ENCODE results near the gene NRG3. TPM values are rescaled to one million over a fixed set of nuclear protein-coding genes. Genes with fewer than 3 reads are reported as not detected.

NRG3 gene
- total RNA-seq, 1 experiment from 2014 or later: 0.66 TPM

- ChIA-PET POLR2A (no interaction called here), CTCF (no interaction called here)
- no peak overlapping the region for H3K4me3 Mint-ChIP-seq (ENCODE audit: unreplicated experiment)
- Histone ChIP-seq H3K9me3 (no peaks in the 10 kb centered on the region), H3K27me3 (replicated peaks; ENCODE audit: control insufficient read depth, insufficient read depth, low read length) (no peaks in the 10 kb centered on the region), H3K4me1 (no peaks in the 10 kb centered on the region), H3K36me3 (ENCODE audit: control insufficient read depth, insufficient read depth, low read length) (no peaks in the 10 kb centered on the region), H3K4me3 (ENCODE audit: low read depth, low read length) (no peak overlapping the region)
- no peak overlapping the region for H3K27ac Mint-ChIP-seq (ENCODE audit: unreplicated experiment)
- BruUV-seq (replicated peaks): no TSS peak
- TF ChIP-seq, protein P1, sequence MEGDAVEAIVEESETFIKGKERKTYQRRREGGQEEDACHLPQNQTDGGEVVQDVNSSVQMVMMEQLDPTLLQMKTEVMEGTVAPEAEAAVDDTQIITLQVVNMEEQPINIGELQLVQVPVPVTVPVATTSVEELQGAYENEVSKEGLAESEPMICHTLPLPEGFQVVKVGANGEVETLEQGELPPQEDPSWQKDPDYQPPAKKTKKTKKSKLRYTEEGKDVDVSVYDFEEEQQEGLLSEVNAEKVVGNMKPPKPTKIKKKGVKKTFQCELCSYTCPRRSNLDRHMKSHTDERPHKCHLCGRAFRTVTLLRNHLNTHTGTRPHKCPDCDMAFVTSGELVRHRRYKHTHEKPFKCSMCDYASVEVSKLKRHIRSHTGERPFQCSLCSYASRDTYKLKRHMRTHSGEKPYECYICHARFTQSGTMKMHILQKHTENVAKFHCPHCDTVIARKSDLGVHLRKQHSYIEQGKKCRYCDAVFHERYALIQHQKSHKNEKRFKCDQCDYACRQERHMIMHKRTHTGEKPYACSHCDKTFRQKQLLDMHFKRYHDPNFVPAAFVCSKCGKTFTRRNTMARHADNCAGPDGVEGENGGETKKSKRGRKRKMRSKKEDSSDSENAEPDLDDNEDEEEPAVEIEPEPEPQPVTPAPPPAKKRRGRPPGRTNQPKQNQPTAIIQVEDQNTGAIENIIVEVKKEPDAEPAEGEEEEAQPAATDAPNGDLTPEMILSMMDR (IDR thresholded peaks at IDR 0.05; ENCODE audit: insufficient read depth in 1 of 2, low read depth in 1 of 2, low read length in 1 of 2, severe bottlenecking in 1 of 2, unreplicated experiment in 1 of 2): no peak
- no peaks in the 10 kb centered on the region for H3K36me3 Mint-ChIP-seq (ENCODE audit: insufficient read depth, unreplicated experiment)
- intact Hi-C loops (cut with micrococcal nuclease; ENCODE audit: unreplicated experiment): no loop called here
- H3K4me1 Mint-ChIP-seq (ENCODE audit: low read depth, unreplicated experiment): peaks cover 5% of the 10 kb centered on the region
- H3K27me3 Mint-ChIP-seq (ENCODE audit: insufficient read depth, unreplicated experiment): no peaks in the 10 kb centered on the region
- H3K9me3 Mint-ChIP-seq (ENCODE audit: unreplicated experiment): peaks cover 7% of the 10 kb centered on the region
- no peak for DNase-seq
These were observed 660.5 kb downstream of the NRG3 start for GRCh38 chr10:82535457-82535856.

GRCh38 chr10:82536668-82537067 is 661.7 kb downstream of the NRG3 start:
- DNase-seq: no peak
- Histone ChIP-seq H3K36me3 (ENCODE audit: control insufficient read depth, insufficient read depth, low read length) (no peaks in the 10 kb centered on the region), H3K4me1 (no peaks in the 10 kb centered on the region), H3K4me3 (ENCODE audit: low read depth, low read length) (no peak overlapping the region), H3K9me3 (no peaks in the 10 kb centered on the region), H3K27me3 (replicated peaks; ENCODE audit: control insufficient read depth, insufficient read depth, low read length) (no peaks in the 10 kb centered on the region)
- no peaks in the 10 kb centered on the region for H3K36me3 Mint-ChIP-seq (ENCODE audit: insufficient read depth, unreplicated experiment)
- no peaks in the 10 kb centered on the region for H3K27me3 Mint-ChIP-seq (ENCODE audit: insufficient read depth, unreplicated experiment)
- peaks cover 10% of the 10 kb centered on the region for H3K9me3 Mint-ChIP-seq (ENCODE audit: unreplicated experiment)
- TF ChIP-seq, protein P1 (IDR thresholded peaks at IDR 0.05; ENCODE audit: insufficient read depth in 1 of 2, low read depth in 1 of 2, low read length in 1 of 2, severe bottlenecking in 1 of 2, unreplicated experiment in 1 of 2): no peak
- H3K4me1 Mint-ChIP-seq (ENCODE audit: low read depth, unreplicated experiment): peaks cover 8% of the 10 kb centered on the region
- no TSS peak for BruUV-seq (replicated peaks)
- ChIA-PET CTCF (no interaction called here), POLR2A (no interaction called here)
- H3K4me3 Mint-ChIP-seq (ENCODE audit: unreplicated experiment): no peak overlapping the region
- H3K27ac Mint-ChIP-seq (ENCODE audit: unreplicated experiment): no peak overlapping the region
- intact Hi-C loops (cut with micrococcal nuclease; ENCODE audit: unreplicated experiment): no loop called here

GRCh38 chr10:82538272-82538671 is 663.3 kb downstream of the NRG3 start:
- no peak overlapping the region for H3K27ac Mint-ChIP-seq (ENCODE audit: unreplicated experiment)
- no peaks in the 10 kb centered on the region for H3K27me3 Mint-ChIP-seq (ENCODE audit: insufficient read depth, unreplicated experiment)
- intact Hi-C loops (cut with micrococcal nuclease; ENCODE audit: unreplicated experiment): no loop called here
- H3K4me1 ChIP-seq: no peaks in the 10 kb centered on the region
- no TSS peak for BruUV-seq (replicated peaks)
- H3K27me3 ChIP-seq (replicated peaks; ENCODE audit: control insufficient read depth, insufficient read depth, low read length): no peaks in the 10 kb centered on the region
- ChIA-PET POLR2A (no interaction called here), CTCF (no interaction called here)
- H3K9me3 ChIP-seq: no peaks in the 10 kb centered on the region
- DNase-seq: no peak
- H3K4me3 Mint-ChIP-seq (ENCODE audit: unreplicated experiment): no peak overlapping the region
- TF ChIP-seq, protein P1 (IDR thresholded peaks at IDR 0.05; ENCODE audit: insufficient read depth in 1 of 2, low read depth in 1 of 2, low read length in 1 of 2, severe bottlenecking in 1 of 2, unreplicated experiment in 1 of 2): no peak
- H3K4me1 Mint-ChIP-seq (ENCODE audit: low read depth, unreplicated experiment): peaks cover 8% of the 10 kb centered on the region
- H3K36me3 ChIP-seq (ENCODE audit: control insufficient read depth, insufficient read depth, low read length): no peaks in the 10 kb centered on the region
- H3K4me3 ChIP-seq (ENCODE audit: low read depth, low read length): no peak overlapping the region
- H3K9me3 Mint-ChIP-seq (ENCODE audit: unreplicated experiment): peaks cover 10% of the 10 kb centered on the region
- no peaks in the 10 kb centered on the region for H3K36me3 Mint-ChIP-seq (ENCODE audit: insufficient read depth, unreplicated experiment)

Measured in Caco-2 (cell line).